Measurements from ENCODE around the gene CD40. TPM values are rescaled to one million over a fixed set of nuclear protein-coding genes. Genes with fewer than 3 reads are reported as not detected.

The CD40 gene
- total and polyA plus RNA-seq, 2 of the 4 experiments (the other 2 are of a cell fraction) = 0.36 to 0.92 TPM

DNA sequence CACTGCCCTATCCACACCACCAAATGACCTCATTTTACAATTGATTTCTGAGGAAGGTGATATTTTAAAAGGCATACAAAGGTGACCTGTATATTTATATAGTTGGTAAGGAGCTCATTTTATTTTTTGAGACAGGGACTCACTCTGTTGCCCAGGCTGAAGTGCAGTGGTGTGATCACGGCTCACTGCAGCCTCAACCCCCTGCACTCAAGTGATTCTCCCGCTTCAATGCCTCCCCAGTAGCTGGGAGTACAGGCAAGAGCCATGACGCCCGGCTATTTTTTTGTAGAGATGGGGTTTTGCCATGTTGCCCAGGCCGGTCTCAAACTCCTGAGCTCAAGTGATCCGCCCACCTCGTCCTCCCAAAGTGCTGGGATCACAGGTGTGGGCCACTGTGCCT is 41.3 kb upstream of the CD40 start:
- in situ Hi-C loops (cut with MboI; ENCODE audit: low sequenced_read_pairs) = no loop called here

More for the DNA sequence above, 41.3 kb upstream of the CD40 start:
- no peak overlapping the region for H3K56ac ChIP-seq (ENCODE audit: extremely low read depth, insufficient read depth, low read length)
- ChIA-PET POLR2A (ENCODE audit: unreplicated experiment) (no interaction called here), CTCF (interaction anchor here (0.5 to 1.7 kb wide), 2 partner anchors 9 to 19 kb away, joined by 3 to 4 read pairs; no protein-coding TSS in a partner anchor)
- H3K79me1 ChIP-seq (ENCODE audit: low read depth in 1 of 2, low read length in 2 of 2) = peaks cover 41 to 64% of the 10 kb centered on the region in 2 experiments
- H3K4me2 ChIP-seq (ENCODE audit: low read depth, low read length) = no peak overlapping the region
- no peaks in the 10 kb centered on the region for H3K4me1 ChIP-seq (ENCODE audit: control insufficient read depth, insufficient read depth, low read length)
- H2BK5ac ChIP-seq (ENCODE audit: low read depth, low read length, poor library complexity, severe bottlenecking) = no peak overlapping the region
- H2AK9ac ChIP-seq (replicated peaks; ENCODE audit: low read depth, low read length, poor library complexity) = no peak overlapping the region
- no peak overlapping the region for H3K18ac ChIP-seq (ENCODE audit: low read depth, low read length)
- no peak overlapping the region for H3K4me3 ChIP-seq (ENCODE audit: insufficient read depth, low read depth, low read length)
- H2AK5ac ChIP-seq (ENCODE audit: low read depth, low read length) = no peak overlapping the region
- TF ChIP-seq FOS (IDR thresholded peaks at IDR 0.05; ENCODE audit: low read depth, low read length) (no peak), MAZ (IDR thresholded peaks at IDR 0.05; ENCODE audit: borderline replicate concordance, low read depth, low read length) (no peak), RFX5 (IDR thresholded peaks at IDR 0.05; ENCODE audit: low read depth, low read length) (no peak), RAD21 (IDR thresholded peaks at IDR 0.05; ENCODE audit: low read length) (no peak), RCOR1 (IDR thresholded peaks at IDR 0.05; ENCODE audit: insufficient replicate concordance, low read length) (no peak), MXI1 (IDR thresholded peaks at IDR 0.05; ENCODE audit: borderline replicate concordance, low read depth, low read length) (no peak), BHLHE40 (IDR thresholded peaks at IDR 0.05; ENCODE audit: low read depth, low read length) (no peak), CHD1 (IDR thresholded peaks at IDR 0.05; ENCODE audit: low read depth, low read length) (no peak), CEBPB (IDR thresholded peaks at IDR 0.05; ENCODE audit: low read depth, low read length) (no peak), NFE2L2 (IDR thresholded peaks at IDR 0.05; ENCODE audit: low read depth, low read length) (no peak), SMC3 (IDR thresholded peaks at IDR 0.05; ENCODE audit: low read depth, low read length) (no peak), MAFK (IDR thresholded peaks at IDR 0.05; ENCODE audit: low read depth, low read length) (no peak), POLR2A (IDR thresholded peaks at IDR 0.05; ENCODE audit: low read depth, low read length) (no peak)
- TF ChIP-seq, protein P1, sequence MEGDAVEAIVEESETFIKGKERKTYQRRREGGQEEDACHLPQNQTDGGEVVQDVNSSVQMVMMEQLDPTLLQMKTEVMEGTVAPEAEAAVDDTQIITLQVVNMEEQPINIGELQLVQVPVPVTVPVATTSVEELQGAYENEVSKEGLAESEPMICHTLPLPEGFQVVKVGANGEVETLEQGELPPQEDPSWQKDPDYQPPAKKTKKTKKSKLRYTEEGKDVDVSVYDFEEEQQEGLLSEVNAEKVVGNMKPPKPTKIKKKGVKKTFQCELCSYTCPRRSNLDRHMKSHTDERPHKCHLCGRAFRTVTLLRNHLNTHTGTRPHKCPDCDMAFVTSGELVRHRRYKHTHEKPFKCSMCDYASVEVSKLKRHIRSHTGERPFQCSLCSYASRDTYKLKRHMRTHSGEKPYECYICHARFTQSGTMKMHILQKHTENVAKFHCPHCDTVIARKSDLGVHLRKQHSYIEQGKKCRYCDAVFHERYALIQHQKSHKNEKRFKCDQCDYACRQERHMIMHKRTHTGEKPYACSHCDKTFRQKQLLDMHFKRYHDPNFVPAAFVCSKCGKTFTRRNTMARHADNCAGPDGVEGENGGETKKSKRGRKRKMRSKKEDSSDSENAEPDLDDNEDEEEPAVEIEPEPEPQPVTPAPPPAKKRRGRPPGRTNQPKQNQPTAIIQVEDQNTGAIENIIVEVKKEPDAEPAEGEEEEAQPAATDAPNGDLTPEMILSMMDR (conservative IDR thresholded peaks at IDR 0.05; ENCODE audit: low read depth, low read length) = no peak
- TF ChIP-seq, protein P2, sequence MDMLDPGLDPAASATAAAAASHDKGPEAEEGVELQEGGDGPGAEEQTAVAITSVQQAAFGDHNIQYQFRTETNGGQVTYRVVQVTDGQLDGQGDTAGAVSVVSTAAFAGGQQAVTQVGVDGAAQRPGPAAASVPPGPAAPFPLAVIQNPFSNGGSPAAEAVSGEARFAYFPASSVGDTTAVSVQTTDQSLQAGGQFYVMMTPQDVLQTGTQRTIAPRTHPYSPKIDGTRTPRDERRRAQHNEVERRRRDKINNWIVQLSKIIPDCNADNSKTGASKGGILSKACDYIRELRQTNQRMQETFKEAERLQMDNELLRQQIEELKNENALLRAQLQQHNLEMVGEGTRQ (IDR thresholded peaks at IDR 0.05; ENCODE audit: low read depth, low read length) = no peak
- TF ChIP-seq, protein P3, sequence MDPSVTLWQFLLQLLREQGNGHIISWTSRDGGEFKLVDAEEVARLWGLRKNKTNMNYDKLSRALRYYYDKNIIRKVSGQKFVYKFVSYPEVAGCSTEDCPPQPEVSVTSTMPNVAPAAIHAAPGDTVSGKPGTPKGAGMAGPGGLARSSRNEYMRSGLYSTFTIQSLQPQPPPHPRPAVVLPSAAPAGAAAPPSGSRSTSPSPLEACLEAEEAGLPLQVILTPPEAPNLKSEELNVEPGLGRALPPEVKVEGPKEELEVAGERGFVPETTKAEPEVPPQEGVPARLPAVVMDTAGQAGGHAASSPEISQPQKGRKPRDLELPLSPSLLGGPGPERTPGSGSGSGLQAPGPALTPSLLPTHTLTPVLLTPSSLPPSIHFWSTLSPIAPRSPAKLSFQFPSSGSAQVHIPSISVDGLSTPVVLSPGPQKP (IDR thresholded peaks at IDR 0.05; ENCODE audit: borderline replicate concordance, low read depth, low read length) = no peak
- H2BK120ac ChIP-seq (ENCODE audit: low read depth, low read length) = no peak overlapping the region
- no peak overlapping the region for H3K27ac ChIP-seq (ENCODE audit: insufficient read depth, low read length)
- H2BK20ac ChIP-seq (ENCODE audit: low read depth, low read length) = no peak overlapping the region
- dilution Hi-C loops (cut with HindIII; ENCODE audit: low sequenced_read_pairs, unreplicated experiment) (no loop called here), intact Hi-C loops (cut with micrococcal nuclease) (no loop called here)
- no peak overlapping the region for H4K91ac ChIP-seq (ENCODE audit: insufficient read depth, low read depth, low read length)
- no peak overlapping the region for H3K9ac ChIP-seq (ENCODE audit: low read depth, low read length)
- peaks cover 15% of the 10 kb centered on the region for H3K9me1 ChIP-seq (ENCODE audit: insufficient read depth, low read length)
- no peak overlapping the region for H2AFZ ChIP-seq (replicated peaks; ENCODE audit: low read length, poor library complexity)
- no TSS peak for BruUV-seq (replicated peaks)
- ATAC-seq (ENCODE audit: low read depth) (no peak), DNase-seq (no peak)
- no peak overlapping the region for H3K4ac ChIP-seq (ENCODE audit: low read depth, low read length)
- H3K23ac ChIP-seq (ENCODE audit: low read depth, low read length) = no peak overlapping the region
- H4K20me1 ChIP-seq (ENCODE audit: insufficient read depth, low read length) = peaks cover 41% of the 10 kb centered on the region
- no peak overlapping the region for H4K8ac ChIP-seq (ENCODE audit: low read depth in 2 of 2, low read length in 2 of 2)
- WGBS, 2 experiments (ENCODE audit: extremely low coverage in 2 of 2, insufficient read length in 1 of 2) = no CpG with 5 or more reads among the region's 7 CpGs
- no peak overlapping the region for H3K14ac ChIP-seq (replicated peaks; ENCODE audit: low read depth, low read length)
- peaks cover 23% of the 10 kb centered on the region for H3K36me3 ChIP-seq (ENCODE audit: control insufficient read depth, insufficient read depth, low read length)
- H4K5ac ChIP-seq (ENCODE audit: low read depth, low read length) = no peak overlapping the region
- no peaks in the 10 kb centered on the region for H3K27me3 ChIP-seq (ENCODE audit: control insufficient read depth, insufficient read depth, low read length)
- no peaks in the 10 kb centered on the region for H3K9me3 ChIP-seq (ENCODE audit: control insufficient read depth, insufficient read depth, low read length)
- H2BK15ac ChIP-seq (ENCODE audit: low read depth, low read length) = no peak overlapping the region

Data from IMR-90 (cell line).